NB4 (cell line): ENCODE results near the gene HSP90B1.

Experiments
- DNase-seq: peaks from one replicate; pipeline ENCODE4 v3.0.0; 2010; ENCODE audit warnings: low read depth
- H3K4me3 ChIP-seq: one replicate; pipeline ENCODE4 v1.5.1; 2011; ENCODE audit warnings: mild to moderate bottlenecking, low read depth, low read length, moderate library complexity
- CTCF ChIP-seq: IDR thresholded peaks from one replicate; pipeline ENCODE4 v1.5.1; 2012; ENCODE audit warnings: low read depth, low read length
- MYC ChIP-seq: IDR thresholded peaks from 2 replicates; pipeline ENCODE4 v1.6.1; 2011; ENCODE audit warnings: low read depth, low read length
- POLR2A ChIP-seq: IDR thresholded peaks from 2 replicates; pipeline ENCODE4 v1.6.1; 2011; ENCODE audit warnings: mild to moderate bottlenecking; ENCODE audit not compliant: insufficient read length; ENCODE audit errors: extremely low read depth
- TF ChIP-seq, protein P1 (sequence below): IDR thresholded peaks from 2 replicates; pipeline ENCODE4 v1.6.1; 2011; ENCODE audit warnings: low read depth, low read length

Gene HSP90B1

DNA sequence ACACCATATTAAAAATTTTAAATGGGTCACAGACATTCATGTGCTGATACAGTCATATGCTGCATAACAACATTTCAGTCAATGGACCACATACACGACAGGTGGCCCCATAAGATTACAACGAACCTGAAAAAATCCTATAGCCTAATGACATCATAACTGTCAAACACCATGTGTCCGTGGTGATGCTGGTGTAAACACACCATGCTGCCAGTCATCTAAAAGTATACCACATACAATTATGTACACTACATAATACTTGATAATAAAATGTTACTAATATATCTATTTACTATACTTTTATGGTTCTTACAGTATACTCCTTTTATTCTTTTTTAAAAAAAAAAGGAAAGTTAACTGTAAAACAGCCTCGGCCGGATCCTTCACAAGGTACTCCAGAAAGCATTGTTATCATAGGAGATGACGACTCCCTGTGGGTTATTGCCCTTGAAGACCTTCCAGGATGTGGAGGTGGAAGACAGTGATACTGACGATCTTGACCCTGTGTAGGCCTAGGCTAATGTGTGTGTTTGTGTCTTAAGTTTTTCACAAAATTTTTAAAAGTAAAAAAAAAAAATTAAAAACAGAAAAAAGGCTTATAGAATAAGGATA is 30.5 kb downstream of the HSP90B1 start:
- DNase-seq = no peak
- TF ChIP-seq MYC (no peak), POLR2A (no peak), CTCF (no peak)
- TF ChIP-seq, protein P1, sequence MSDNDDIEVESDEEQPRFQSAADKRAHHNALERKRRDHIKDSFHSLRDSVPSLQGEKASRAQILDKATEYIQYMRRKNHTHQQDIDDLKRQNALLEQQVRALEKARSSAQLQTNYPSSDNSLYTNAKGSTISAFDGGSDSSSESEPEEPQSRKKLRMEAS = no peak

GRCh38 chr12:103962493-103962892 is 32.3 kb downstream of the HSP90B1 start:
- DNase-seq = no peak
- TF ChIP-seq, protein P1 = no peak
- TF ChIP-seq CTCF (no peak), POLR2A (no peak), MYC (no peak)
- H3K4me3 ChIP-seq = no peak overlapping the region

More for the DNA sequence above, 30.5 kb downstream of the HSP90B1 start:
- no peak overlapping the region for H3K4me3 ChIP-seq

DNA sequence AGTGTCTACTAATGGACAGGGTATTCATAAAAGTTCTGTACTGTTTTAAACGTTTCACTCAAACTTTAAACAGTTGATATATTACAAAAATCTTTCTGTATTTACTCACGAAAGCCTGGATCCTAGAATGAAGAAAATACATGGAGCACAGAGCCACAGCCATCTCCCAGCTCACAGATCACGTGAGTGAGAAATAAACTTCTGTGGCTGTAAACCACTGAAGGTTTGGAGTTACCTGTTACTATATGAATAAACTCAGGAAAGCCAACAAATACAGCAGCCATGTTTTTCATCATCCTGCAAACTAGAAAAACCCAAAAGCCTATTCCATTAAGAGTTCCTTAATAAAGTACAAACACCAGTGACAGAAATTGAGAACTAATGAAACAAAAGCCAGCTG is 34.6 kb downstream of the HSP90B1 start:
- no peak for DNase-seq
- TF ChIP-seq, protein P1 = no peak
- no peak for TF ChIP-seq CTCF
- TF ChIP-seq MYC = no peak
- TF ChIP-seq POLR2A = no peak
- H3K4me3 ChIP-seq = peak overlapping the region; percentile 93

GRCh38 chr12:103965255-103965589 is 35.0 kb downstream of the HSP90B1 start:
- peak overlapping the region; percentile 93 for H3K4me3 ChIP-seq
- no peak for DNase-seq
- TF ChIP-seq MYC (no peak), POLR2A (no peak), CTCF (no peak)
- TF ChIP-seq, protein P1 = no peak

DNA sequence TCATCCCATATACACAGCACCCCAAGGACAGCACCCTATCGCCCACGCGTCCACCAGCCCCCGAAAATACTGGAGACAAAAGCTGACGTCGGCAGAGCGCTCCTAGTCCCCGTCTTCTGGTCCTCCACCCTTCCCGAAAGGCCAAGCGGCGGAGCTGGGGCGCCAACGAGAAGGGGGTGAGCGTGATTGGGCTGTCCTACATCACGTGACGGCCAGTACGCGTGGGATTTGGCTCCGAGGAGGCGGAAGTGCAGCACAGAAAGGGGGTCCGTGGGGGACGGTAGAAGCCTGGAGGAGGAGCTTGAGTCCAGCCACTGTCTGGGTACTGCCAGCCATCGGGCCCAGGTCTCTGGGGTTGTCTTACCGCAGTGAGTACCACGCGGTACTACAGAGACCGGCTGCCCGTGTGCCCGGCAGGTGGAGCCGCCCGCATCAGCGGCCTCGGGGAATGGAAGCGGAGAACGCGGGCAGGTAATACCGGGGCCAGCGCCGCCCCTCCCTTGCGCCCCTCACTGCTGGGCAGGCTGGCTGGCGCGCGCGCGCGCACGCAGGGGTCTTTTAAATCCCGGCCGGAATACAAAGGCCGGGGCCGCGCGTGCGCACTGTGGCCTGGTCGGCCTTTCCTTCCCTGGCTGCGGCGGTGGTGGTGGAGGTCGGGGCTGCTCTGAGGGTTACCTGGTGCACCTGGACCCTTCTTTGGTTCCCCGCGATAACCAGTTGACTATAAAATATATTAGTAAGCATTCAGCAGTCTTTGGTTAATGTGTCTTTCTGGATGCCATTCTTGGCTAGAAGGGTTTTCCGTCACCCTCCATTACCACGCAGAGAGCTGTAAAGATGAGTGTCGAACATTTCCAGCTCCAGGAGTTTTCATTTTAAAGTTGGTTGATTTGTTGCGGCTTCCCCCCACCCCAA is 35.6 kb downstream of the HSP90B1 start, which contains the start of gene TDG:
Gene TDG, plus strand, starts transcription at position 283 of the 915 bp plus-strand sequence. Its CDS starts 166 bp downstream, at position 449.
- TF ChIP-seq MYC (peak; percentile 95), POLR2A (peak; percentile 91), CTCF (no peak)
- TF ChIP-seq, protein P1 = peak; percentile 99
- peak within 1 kb of the TSS; percentile 93 for H3K4me3 ChIP-seq
- DNase-seq = peak; percentile 100
